GM19193 (cell line): ENCODE data around the gene ZNF337.

ENCODE experiments used
- POLR2A ChIP-seq: IDR thresholded peaks from 4 replicates; pipeline ENCODE4 v1.6.1; 2011; ENCODE audit not compliant: insufficient read depth, insufficient read length; ENCODE audit errors: extremely low read depth

Gene ZNF337

DNA sequence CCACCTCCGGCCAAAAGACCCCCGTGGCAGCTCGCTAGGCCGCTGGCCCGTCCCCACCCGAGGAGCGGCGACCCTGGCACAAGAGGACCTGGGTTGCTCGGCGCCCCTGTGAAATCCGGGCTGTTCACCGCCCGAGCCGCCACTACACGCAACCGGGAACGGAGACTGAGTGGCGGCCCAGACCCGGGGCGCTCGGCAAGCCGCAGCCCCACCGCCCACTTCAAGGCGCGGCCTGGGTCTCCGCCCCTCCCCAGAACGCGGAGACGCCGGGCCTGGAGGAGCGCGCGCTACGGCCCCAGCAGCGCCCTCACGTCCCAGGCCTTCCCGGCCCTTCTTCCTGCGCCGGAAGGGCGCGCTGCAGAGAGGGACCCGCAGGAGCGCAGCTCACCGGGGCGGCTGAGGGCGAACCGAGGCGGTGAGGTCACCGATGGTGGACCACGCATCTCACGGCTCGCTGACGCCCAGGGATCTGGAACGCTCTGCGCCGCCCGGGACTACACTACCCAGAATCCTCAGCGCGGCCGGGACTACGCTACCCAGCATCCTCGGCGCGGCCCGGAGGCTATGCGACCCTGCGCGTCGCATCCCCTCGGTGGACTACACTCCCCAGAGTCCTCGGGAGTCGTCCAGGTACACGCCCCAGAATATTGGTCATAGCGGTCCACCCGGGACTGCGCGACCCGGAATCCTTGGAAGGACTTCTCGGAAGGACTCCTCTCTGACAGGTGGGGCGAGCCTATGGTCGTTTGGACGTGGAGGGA lies at the start of gene ZNF337:
ZNF337 (minus strand) TSS at position 483 of the 761 bp plus-strand sequence. CDS start 10,436 bp downstream, outside the sequence.
- TF ChIP-seq POLR2A: peak; percentile 76

GRCh38 chr20:25745738-25746137 lies 49.1 kb upstream of the ZNF337 start:
- no peak for TF ChIP-seq POLR2A

GRCh38 chr20:25745100-25745499 lies 48.4 kb upstream of the ZNF337 start:
- TF ChIP-seq POLR2A: no peak

GRCh38 chr20:25744261-25744660 lies 47.6 kb upstream of the ZNF337 start:
- TF ChIP-seq POLR2A: no peak

DNA sequence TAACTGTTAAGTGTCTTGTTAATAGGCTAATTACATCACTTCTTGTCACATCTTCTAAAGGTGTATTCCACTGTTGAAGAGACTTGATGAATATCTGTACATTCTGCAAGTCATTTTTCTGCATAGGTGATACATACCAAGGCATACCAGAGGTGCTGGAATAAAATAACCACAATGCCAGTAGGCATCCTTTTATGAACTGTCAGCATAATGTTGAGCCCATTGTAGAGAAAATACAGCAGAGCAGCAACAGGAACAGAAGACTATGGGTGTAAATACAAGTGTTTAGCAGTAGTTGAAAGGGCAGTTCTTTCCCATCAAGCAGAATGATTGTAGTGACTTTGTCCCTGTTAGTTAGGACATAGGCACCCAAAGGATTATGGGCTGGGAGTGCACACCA lies 44.4 kb upstream of the ZNF337 start:
- no peak for TF ChIP-seq POLR2A

DNA sequence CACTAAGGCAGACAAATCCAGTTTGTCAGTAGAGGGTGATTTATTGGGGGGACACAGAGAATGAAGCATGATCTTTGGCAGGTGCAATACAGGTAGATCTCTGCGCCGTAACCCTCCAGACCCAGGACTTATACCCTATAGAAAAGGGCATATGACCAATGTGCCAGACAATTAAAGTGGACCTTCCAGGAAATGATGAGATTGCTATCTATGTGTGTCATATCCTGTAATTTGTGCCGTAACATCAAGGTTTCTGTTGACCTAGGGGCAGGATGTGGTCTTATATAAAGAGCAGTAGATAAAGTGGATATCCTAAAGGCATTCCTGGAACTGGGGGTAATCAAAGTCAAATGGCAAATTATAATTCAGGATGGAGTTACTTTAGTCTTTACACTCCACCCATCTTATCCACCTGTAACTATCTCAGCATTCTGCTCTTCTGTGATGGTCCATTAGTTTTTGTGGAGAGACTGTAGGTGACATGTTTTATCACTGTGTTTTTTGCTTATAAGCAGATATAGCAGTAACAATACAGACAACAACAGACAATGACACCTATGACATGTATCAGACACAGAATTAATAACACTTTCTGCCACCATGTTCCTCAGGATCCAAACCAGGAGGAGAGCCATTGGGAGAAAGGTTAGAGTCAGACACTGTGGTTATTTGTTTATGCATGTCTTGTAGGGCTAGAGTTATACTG lies 43.1 kb upstream of the ZNF337 start:
- TF ChIP-seq POLR2A: no peak

DNA sequence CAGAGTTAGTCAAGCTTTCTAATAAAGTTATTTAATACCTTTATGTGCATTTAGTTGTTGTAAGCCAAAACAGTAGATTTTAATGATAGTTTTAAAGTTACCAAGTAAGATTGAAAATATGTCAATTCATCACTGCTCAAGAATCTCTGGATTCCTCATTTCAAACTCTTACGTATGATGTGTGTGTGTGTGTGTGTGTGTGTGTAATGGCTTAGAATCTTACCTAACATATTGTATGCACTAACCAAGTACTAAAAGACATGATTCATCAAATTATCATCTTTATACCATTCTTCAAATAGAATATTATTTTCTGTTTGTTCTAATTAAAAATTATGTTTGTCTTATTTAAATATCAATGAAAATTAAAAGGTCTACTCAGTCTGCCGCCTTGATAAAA lies 41.5 kb upstream of the ZNF337 start:
- no peak for TF ChIP-seq POLR2A

- no peak for TF ChIP-seq POLR2A
Observed at GRCh38 chr20:25733903-25734302, 37.2 kb upstream of the ZNF337 start.

DNA sequence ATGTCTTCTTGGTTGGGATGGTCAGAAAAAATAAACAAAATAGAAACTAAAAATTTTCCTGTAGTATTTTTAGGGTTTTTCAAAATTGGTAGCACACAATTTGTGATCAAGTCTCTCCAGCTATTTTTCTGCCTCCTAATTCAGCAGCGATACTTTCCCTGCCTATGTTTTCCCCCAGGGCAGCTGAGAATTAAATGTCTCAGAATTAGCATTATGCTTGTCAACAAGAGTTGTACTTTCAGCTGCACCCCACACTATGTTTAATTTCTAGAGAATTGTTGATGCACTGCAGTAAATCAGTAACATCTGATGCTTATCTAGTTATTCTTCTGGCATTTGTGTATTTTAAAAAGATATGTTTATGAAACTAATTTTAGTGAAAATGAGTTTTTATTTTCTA lies 34.2 kb upstream of the ZNF337 start:
- TF ChIP-seq POLR2A: no peak

DNA sequence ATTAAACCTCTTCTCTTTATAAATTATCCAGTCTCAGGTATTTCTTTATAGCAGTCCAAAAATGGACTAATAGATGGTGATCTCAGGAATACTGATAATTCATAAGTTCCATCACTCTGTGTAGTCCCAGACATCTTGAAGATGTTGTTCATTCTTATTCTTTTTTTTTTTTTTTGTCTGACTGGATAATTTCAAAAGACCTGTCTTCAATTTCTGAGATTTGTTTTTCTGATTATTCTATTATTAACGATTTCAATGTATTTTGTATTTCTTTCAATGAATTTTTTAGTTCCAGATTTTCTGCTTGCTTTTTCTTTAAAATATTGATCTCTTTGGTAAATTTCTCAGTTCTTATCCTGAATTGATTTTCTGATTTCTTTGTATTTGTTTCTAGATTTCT lies 29.7 kb upstream of the ZNF337 start:
- TF ChIP-seq POLR2A: no peak

GRCh38 chr20:25725639-25726038 lies 29.0 kb upstream of the ZNF337 start:
- TF ChIP-seq POLR2A: no peak

GRCh38 chr20:25723975-25724374 lies 27.3 kb upstream of the ZNF337 start:
- TF ChIP-seq POLR2A: no peak

GRCh38 chr20:25720285-25720684 lies 23.6 kb upstream of the ZNF337 start:
- TF ChIP-seq POLR2A: no peak

DNA sequence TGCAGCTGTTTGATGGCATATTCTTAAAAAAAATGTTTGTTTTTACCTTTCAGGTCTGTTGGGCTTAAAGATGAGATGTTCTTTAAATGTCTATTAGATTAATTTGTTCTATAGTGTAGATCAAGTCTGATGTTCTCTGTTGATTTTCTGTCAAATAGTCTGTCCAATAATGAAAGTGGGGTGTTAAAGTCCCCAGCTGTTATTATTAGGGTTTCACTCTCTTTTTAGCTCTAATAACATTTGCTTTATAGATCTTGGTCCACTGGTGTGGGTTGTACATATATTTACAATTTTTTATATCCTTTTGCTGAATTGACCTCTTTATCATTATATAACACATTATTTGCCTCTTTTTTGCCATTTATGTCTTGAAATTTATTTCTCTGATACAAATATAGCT lies 11.0 kb upstream of the ZNF337 start:
- TF ChIP-seq POLR2A: no peak

DNA sequence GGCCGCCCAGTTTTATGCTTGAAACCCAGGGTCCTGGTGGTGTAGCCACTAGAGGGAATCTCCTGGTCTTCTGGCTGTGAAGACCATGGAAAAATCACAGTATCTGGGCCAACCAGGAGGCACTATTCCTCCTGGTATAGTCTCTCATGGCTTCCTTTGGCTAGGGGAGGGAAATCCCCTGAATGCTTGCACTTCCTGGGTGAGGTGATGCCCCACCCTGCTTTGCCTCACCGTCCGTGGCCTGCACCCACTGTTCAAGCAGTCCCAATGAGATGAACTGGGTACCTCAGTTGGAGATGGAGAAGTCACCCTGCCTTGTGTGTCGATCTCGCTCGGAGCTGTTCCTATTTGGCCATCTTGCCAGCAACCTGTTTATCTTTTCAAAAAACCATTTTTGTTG lies 10.1 kb upstream of the ZNF337 start:
- TF ChIP-seq POLR2A: no peak

GRCh38 chr20:25705830-25706351 lies 9.2 kb upstream of the ZNF337 start:
- no peak for TF ChIP-seq POLR2A
